Activated CD8-positive, alpha-beta memory T cell treated with anti-CD3 and anti-CD28 coated beads, Interleukin-2, amount 10 ng/mL, durations not matched to agents 7 days and 5 days (primary cell): ENCODE measurements around the gene CD1C. TPM values are rescaled to one million over a fixed set of nuclear protein-coding genes. Genes with fewer than 3 reads are reported as not detected.
A peak's percentile ranks its signal among the peaks of the same experiment; 100 is the strongest.

Experiments
- ATAC-seq: fragments of 150-1000 bp; cut with Tn5 transposase; one replicate; pipeline ENCODE4 v1.10.0; 2021; ENCODE audit warnings: moderate library complexity
- CTCF ChIA-PET: fragments of 350-600 bp; sonication (Branson Sonifier 250); formaldehyde crosslinking; loops from one replicate; lab custom pipeline; 2021; ENCODE audit warnings: antibody characterized with exemption; lab: Charles Lee
- DNase-seq: peaks from one replicate; pipeline ENCODE4 v3.0.0-alpha.2; 2020
- H3K27ac Mint-ChIP-seq: one replicate; pipeline ENCODE4 v1.8.0; 2021; ENCODE audit warnings: mild to moderate bottlenecking, mixed read lengths
- H3K27me3 Mint-ChIP-seq: one replicate; pipeline ENCODE4 v1.8.0; 2021; ENCODE audit warnings: mixed read lengths
- H3K36me3 Mint-ChIP-seq: one replicate; pipeline ENCODE4 v1.8.0; 2021; ENCODE audit warnings: mild to moderate bottlenecking, mixed read lengths
- H3K4me1 Mint-ChIP-seq: one replicate; pipeline ENCODE4 v1.8.0; 2021; ENCODE audit warnings: mixed read lengths
- H3K4me3 Mint-ChIP-seq: one replicate; pipeline ENCODE4 v1.8.0; 2021; ENCODE audit warnings: mild to moderate bottlenecking, moderate library complexity, mixed read lengths
- H3K9me3 Mint-ChIP-seq: one replicate; pipeline ENCODE4 v1.8.0; 2022; ENCODE audit warnings: low read depth, mixed read lengths
- total RNA-seq, 2 experiments: library from RNA; stranded (reverse); gene quantifications; one replicate each; pipeline ENCODE4 v1.2.3, GENCODE V29; 2021

Gene CD1C
- total RNA-seq, 2 experiments from 2014 or later = not detected

GRCh38 chr1:158285756-158286241 is 3.9 kb upstream of the CD1C start:
- Mint-ChIP-seq H3K36me3 (no peaks in the 10 kb centered on the region), H3K27ac (peak overlapping the region; percentile 27), H3K4me1 (peaks cover 14% of the 10 kb centered on the region), H3K4me3 (no peak overlapping the region), H3K27me3 (peaks cover 17% of the 10 kb centered on the region), H3K9me3 (no peaks in the 10 kb centered on the region)
- ATAC-seq (peak; percentile 33), DNase-seq (no peak)
- CTCF ChIA-PET = no interaction called here

GRCh38 chr1:158286487-158286886 is 3.2 kb upstream of the CD1C start:
- ATAC-seq (no peak), DNase-seq (no peak)
- peaks cover 14% of the 10 kb centered on the region for H3K4me1 Mint-ChIP-seq
- CTCF ChIA-PET = interaction anchor here (0.9 kb wide), 1 partner anchor 78 kb away, joined by 3 read pairs; no protein-coding TSS in a partner anchor
- no peak overlapping the region for H3K27ac Mint-ChIP-seq
- H3K9me3 Mint-ChIP-seq = no peaks in the 10 kb centered on the region
- H3K4me3 Mint-ChIP-seq = no peak overlapping the region
- no peaks in the 10 kb centered on the region for H3K36me3 Mint-ChIP-seq
- peaks cover 17% of the 10 kb centered on the region for H3K27me3 Mint-ChIP-seq

- Mint-ChIP-seq H3K4me3 (no peak overlapping the region), H3K36me3 (no peaks in the 10 kb centered on the region), H3K4me1 (peaks cover 14% of the 10 kb centered on the region), H3K27ac (no peak overlapping the region), H3K27me3 (peaks cover 17% of the 10 kb centered on the region), H3K9me3 (no peaks in the 10 kb centered on the region)
- no peak for ATAC-seq
- no peak for DNase-seq
- CTCF ChIA-PET = interaction anchor here (0.9 kb wide), 1 partner anchor 78 kb away, joined by 3 read pairs; no protein-coding TSS in a partner anchor
Measured at GRCh38 chr1:158286941-158287346, 2.8 kb upstream of the CD1C start.

- CTCF ChIA-PET = no interaction called here
- H3K27ac Mint-ChIP-seq = no peak overlapping the region
Measured at GRCh38 chr1:158290321-158290844, 660 bp downstream of the CD1C start.

DNA sequence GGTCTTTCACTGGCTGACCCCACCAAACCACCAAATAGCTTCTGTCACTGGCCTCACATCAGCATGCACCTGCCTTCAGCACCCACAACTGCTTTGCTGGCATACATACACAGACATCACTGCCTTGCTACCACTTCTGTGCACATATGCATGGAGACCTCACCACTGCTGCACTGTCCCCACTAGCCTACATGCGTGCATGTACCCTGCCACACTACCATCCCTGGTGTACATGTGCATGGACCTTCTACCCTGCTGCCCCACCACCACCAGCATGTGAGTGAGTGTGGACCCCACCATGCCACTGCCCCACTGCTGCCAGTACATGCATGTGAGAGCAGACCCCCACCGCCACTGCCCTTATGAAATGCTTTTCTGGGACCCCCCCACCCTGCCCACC is 6.1 kb downstream of the CD1C start:
- Mint-ChIP-seq H3K9me3 (no peaks in the 10 kb centered on the region), H3K36me3 (no peaks in the 10 kb centered on the region), H3K4me1 (no peaks in the 10 kb centered on the region), H3K27ac (no peak overlapping the region), H3K4me3 (no peak overlapping the region), H3K27me3 (peaks cover 6% of the 10 kb centered on the region)
- no peak for DNase-seq
- no peak for ATAC-seq
- CTCF ChIA-PET = no interaction called here

More at GRCh38 chr1:158290321-158290844, 660 bp downstream of the CD1C start:
- Mint-ChIP-seq H3K4me1 (peaks cover 12% of the 10 kb centered on the region), H3K36me3 (no peaks in the 10 kb centered on the region), H3K27me3 (peaks cover 5% of the 10 kb centered on the region), H3K9me3 (no peaks in the 10 kb centered on the region), H3K4me3 (no peak overlapping the region)
- no peak for DNase-seq
- ATAC-seq = no peak

DNA sequence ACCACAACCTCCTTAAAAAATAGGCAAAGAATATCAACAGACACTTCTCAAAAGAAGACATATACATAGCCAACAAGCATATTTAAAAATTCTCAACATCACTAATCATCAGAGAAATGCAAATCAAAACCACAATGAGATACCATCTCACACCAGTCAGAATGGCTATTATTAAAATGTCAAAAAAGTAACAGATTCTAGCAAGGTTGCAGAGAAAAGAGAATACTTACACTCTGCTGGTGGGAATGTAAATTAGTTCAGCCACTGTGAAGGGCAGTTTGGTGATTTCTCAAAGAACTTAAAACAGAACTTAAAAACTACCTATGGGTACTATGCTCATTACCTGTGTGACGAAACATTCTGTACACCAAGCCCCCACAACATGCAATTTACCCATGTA is 20.9 kb downstream of the CD1C start:
- CTCF ChIA-PET = no interaction called here
- no peaks in the 10 kb centered on the region for H3K4me1 Mint-ChIP-seq
- H3K4me3 Mint-ChIP-seq = no peak overlapping the region
- no peaks in the 10 kb centered on the region for H3K9me3 Mint-ChIP-seq
- no peak overlapping the region for H3K27ac Mint-ChIP-seq
- H3K27me3 Mint-ChIP-seq = peaks cover 2% of the 10 kb centered on the region
- ATAC-seq = no peak
- H3K36me3 Mint-ChIP-seq = no peaks in the 10 kb centered on the region
- DNase-seq = no peak

DNA sequence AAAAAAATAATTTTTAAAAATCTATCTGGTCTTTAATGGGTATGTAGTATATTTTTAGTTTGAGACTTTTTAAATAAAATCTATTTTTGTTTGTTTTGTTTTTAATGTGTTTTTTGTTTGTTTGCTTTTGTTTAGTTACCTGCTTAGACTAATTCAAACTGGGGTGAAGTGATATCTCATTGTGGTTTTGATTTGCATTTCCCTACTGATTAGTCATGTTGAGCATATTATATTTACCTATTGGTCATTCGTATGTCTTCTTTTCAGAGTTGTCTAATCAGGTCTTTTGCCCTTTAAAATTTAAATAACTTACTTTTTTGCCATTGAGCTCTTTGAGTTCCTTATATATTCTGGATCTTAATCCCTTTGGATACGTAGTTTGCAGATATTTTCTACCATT is 21.3 kb downstream of the CD1C start:
- DNase-seq (no peak), ATAC-seq (no peak)
- H3K4me3 Mint-ChIP-seq = no peak overlapping the region
- no peaks in the 10 kb centered on the region for H3K4me1 Mint-ChIP-seq
- H3K27ac Mint-ChIP-seq = no peak overlapping the region
- no peaks in the 10 kb centered on the region for H3K9me3 Mint-ChIP-seq
- no peaks in the 10 kb centered on the region for H3K36me3 Mint-ChIP-seq
- H3K27me3 Mint-ChIP-seq = peaks cover 2% of the 10 kb centered on the region
- CTCF ChIA-PET = no interaction called here

DNA sequence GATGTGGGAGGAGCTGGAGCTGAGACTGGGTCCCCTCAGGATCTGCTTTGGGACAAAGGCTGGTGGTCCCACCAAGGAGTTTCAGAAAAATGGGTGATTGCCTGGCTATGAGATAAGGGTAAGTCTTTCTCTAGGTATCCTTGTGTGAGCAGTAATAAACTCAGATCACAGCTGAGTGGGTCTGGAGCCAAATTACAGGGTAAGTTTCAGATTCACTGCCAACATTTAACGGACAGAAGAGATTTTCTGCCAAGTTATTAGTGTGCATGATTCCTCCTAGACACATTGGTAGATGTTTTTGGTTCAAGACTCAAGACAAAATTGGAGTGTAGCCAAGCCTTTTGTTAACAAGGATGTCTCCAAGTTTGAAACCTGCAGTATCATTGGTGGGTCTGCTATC is 34.1 kb downstream of the CD1C start:
- DNase-seq (no peak), ATAC-seq (no peak)
- CTCF ChIA-PET = no interaction called here
- Mint-ChIP-seq H3K27ac (no peak overlapping the region), H3K36me3 (no peaks in the 10 kb centered on the region), H3K9me3 (no peaks in the 10 kb centered on the region), H3K4me1 (no peaks in the 10 kb centered on the region), H3K27me3 (peaks cover 5% of the 10 kb centered on the region), H3K4me3 (no peak overlapping the region)

- no peak overlapping the region for H3K4me3 Mint-ChIP-seq
- CTCF ChIA-PET = interaction anchor here (1.2 kb wide), 1 partner anchor 120 kb away, joined by 5 read pairs; no protein-coding TSS in a partner anchor
- H3K4me1 Mint-ChIP-seq = no peaks in the 10 kb centered on the region
- H3K27ac Mint-ChIP-seq = no peak overlapping the region
- H3K9me3 Mint-ChIP-seq = no peaks in the 10 kb centered on the region
- DNase-seq = no peak
- H3K36me3 Mint-ChIP-seq = no peaks in the 10 kb centered on the region
- peaks cover 5% of the 10 kb centered on the region for H3K27me3 Mint-ChIP-seq
- ATAC-seq = no peak
Measured at GRCh38 chr1:158324395-158324794, 34.7 kb downstream of the CD1C start.

DNA sequence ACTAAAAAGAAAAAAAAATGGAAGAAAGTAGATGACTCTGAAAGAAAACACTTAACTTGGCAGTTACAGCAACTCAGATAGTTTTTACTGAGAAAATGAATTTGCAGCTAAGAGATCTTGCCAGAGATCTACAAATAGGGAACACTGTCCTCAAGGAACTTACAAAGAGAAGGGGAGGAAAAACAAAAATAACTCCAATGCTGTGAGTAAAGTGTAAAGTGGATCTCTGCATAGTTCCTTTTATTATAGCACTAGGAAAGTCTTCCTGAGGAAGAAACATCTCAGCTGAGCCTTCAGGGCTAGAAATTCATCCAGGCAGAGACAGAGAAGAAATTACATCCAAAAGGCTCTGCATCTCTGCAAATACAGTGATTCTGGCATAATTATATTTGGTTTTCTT is 37.8 kb downstream of the CD1C start:
- Mint-ChIP-seq H3K4me3 (no peak overlapping the region), H3K4me1 (no peaks in the 10 kb centered on the region), H3K36me3 (no peaks in the 10 kb centered on the region), H3K27ac (no peak overlapping the region), H3K27me3 (peaks cover 5% of the 10 kb centered on the region), H3K9me3 (no peaks in the 10 kb centered on the region)
- DNase-seq = no peak
- no peak for ATAC-seq
- CTCF ChIA-PET = no interaction called here

GRCh38 chr1:158328426-158328825 is 38.7 kb downstream of the CD1C start:
- DNase-seq (no peak), ATAC-seq (no peak)
- Mint-ChIP-seq H3K4me3 (no peak overlapping the region), H3K4me1 (peaks cover 3% of the 10 kb centered on the region), H3K9me3 (no peaks in the 10 kb centered on the region), H3K27ac (no peak overlapping the region), H3K36me3 (no peaks in the 10 kb centered on the region), H3K27me3 (peaks cover 2% of the 10 kb centered on the region)
- CTCF ChIA-PET = interaction anchor here (0.7 kb wide), 1 partner anchor 81 kb away, joined by 3 read pairs; no protein-coding TSS in a partner anchor

- H3K27ac Mint-ChIP-seq = no peak overlapping the region
Measured at GRCh38 chr1:158329300-158329699, 39.6 kb downstream of the CD1C start.

GRCh38 chr1:158329733-158330132 is 40.0 kb downstream of the CD1C start:
- CTCF ChIA-PET = interaction anchor here (0.7 to 1.7 kb wide), 3 partner anchors 81 to 676 kb away, joined by 3 to 20 read pairs (median 3); no protein-coding TSS in a partner anchor
- DNase-seq = no peak
- ATAC-seq = no peak
- H3K4me1 Mint-ChIP-seq = peaks cover 12% of the 10 kb centered on the region
- H3K27me3 Mint-ChIP-seq = peaks cover 4% of the 10 kb centered on the region
- H3K27ac Mint-ChIP-seq = no peak overlapping the region
- no peak overlapping the region for H3K4me3 Mint-ChIP-seq
- no peaks in the 10 kb centered on the region for H3K36me3 Mint-ChIP-seq
- H3K9me3 Mint-ChIP-seq = no peaks in the 10 kb centered on the region

More at GRCh38 chr1:158329300-158329699, 39.6 kb downstream of the CD1C start:
- ATAC-seq (no peak), DNase-seq (no peak)
- Mint-ChIP-seq H3K4me1 (peaks cover 8% of the 10 kb centered on the region), H3K36me3 (no peaks in the 10 kb centered on the region), H3K27me3 (peaks cover 4% of the 10 kb centered on the region), H3K4me3 (no peak overlapping the region), H3K9me3 (no peaks in the 10 kb centered on the region)
- CTCF ChIA-PET = interaction anchor here (1.1 to 1.7 kb wide), 2 partner anchors 81 to 124 kb away, joined by 3 to 20 read pairs; no protein-coding TSS in a partner anchor
